GM18520 (cell line): ENCODE data around the gene GMCL2.
"Not testable (repeated sequence)": the region's sequence is repeated elsewhere in the genome, so short reads cannot be mapped to it uniquely, and the experiment has no call there.

Experiments used
- ATAC-seq: cut with Tn5 transposase; IDR thresholded peaks from one replicate; pipeline ENCODE4 v1.9.1; 2021; ENCODE audit not compliant: unreplicated experiment

GMCL2 gene

DNA sequence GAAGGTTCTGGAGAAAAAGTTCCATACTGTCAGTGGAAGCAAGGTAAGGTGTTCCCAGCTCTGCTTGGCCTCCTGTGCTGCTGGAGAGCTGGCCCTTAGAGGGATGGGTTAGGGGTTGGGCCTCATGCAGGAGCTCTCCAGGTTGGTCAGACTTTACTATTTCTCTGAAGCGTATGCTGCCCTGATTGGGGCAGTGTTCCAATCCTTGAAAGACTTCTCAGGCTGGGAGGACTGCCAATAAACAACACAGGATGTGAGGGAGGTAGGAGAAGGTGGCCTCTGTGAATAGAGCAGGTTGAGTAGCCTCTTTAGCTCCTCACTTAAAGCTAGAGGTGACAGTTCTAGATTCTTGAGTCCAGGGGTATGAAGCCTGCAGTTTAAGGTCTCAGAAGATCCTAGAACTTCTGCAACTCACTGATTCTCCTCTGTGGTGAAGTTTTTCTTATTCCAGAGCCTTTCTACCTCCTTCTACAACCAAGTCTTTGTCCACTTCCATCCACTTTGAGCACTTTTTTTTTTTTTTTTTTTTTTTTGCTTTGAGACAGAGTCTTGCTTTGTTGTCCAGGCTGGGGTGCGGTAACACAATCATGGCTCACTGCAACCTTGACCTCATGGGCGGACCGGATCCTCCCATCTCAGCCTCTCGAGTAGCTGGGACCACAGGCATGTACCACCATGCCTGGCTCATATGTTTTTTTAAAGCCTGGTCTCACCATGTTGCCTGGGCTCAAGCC is 20.2 kb upstream of the GMCL2 start:
- ATAC-seq = no peak

DNA sequence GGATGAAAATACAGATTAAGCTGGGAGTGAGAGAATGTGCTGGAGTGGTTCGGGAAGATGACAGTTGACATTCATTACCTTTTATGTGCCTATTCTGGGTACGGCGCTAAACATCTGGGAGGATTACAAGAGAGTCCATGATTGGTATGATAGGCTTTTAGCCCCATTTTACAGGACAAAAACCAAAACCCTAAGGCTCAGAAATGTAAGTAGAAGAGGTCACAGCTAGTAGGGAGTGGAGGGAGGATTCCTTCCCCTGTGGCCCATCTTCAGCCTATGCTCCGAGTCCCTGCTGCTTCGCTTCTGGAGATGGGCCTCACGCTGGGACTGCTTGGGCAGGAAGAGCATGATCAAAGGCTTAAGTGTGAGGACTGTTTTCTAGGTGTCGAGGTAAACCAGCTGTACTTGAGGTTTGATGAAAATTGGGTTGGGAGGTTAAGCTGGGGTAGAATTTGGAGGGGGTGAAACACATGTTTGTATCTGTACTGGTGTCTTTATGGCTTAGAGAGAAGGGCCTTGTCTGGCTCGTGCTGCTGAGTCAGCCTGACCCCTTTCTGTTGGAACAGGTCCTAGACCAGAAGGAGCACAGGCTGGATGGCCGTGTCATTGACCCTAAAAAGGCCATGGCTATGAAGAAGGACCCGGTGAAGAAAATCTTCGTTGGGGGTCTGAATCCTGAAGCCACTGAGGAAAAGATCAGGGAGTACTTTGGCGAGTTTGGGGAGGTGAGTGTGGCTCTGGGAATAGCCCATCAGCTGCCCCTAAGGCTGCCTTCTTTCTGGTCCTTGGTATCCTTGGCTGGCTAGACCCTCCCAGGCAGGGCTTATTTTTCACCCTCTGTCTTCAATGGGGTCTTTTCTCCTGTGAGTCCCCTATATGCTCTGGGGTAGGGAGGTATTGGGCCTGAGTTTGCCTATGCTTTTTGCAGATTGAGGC is 19.3 kb upstream of the GMCL2 start:
- ATAC-seq = no peak

DNA sequence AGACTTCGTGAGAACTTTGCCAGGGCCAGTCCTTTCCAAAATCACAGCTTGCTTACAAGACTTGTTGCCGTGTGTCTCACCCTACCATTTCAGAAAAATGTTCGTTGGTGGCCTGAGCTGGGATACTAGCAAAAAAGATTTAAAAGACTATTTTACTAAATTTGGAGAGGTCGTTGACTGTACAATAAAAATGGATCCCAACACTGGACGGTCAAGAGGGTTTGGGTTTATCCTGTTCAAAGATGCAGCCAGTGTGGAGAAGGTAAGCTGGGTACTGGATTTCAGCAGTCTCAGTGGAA is 18.5 kb upstream of the GMCL2 start:
- ATAC-seq = no peak

DNA sequence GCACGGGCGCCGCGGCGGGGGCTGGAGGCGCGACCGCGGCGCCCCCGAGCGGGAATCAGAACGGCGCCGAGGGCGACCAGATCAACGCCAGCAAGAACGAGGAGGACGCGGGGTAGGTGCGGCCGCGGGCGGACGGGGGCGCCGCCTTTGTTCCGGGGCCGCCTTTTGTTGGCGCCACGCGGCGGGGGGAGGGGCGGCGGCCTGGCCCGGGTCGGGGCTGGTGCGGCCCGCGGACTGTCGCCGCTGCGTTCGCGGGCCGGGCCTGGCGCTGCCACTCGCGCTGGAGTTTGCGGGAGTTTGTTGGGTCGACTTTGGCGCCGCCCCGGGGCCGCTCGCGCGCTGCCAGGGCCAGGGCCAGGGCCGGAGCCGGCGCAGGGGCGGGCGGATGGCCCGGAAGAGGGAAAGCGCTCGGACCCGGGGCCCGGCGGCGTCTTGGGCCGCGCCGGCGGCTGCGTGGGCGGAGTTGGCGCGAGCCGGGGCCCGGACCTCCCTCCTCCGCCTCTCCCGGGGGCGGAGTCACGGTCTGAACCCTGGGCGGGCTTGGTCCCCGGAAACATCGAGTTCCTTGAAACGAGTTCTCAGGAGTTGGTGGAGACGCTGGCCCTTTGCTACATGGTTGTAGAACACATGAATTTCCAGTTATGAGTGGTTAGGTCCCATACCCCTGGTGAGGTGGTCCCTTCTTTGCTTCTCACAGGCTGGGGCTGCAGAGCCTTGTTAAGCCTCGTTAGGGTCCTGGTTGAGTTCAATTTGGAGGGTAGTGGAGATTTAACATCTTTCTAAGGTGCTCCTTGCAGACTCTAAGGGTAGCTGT is 18.0 kb upstream of the GMCL2 start:
- ATAC-seq = peak; percentile 34

DNA sequence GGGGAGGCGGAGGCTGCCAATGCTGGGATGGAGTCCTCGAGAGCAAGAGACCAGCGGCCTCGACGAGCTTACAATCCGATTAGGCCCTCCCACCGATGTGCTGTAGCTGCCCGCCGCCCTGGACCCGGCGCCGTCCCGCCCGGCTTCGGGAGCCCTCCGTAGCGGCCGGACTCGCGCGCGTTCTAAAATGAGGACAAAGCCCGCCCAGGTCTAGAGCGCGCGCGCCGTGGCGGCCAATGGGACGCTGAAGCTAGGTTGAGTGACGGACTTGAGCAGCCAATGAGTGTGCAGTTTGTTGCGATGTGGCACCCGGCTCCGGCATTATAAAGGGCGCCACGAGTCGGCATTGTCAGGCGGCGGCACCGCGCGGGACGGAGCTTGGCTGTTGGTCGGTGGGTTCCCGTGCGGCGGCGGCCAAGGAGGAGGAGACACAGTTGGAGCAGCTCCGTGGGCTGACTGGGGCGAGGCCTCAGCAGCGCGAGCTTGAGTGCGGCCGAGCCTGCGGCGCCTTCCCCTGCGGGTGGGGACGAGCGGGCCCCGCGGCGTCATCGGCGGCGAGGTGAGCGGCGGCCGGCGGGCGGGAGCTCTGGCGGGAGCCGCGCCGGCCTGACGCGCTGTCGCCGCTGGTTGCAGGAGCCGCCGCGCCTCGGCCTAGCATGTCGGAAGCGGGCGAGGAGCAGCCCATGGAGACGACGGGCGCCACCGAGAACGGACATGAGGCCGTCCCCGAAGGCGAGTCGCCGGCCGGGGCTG is 17.2 kb upstream of the GMCL2 start, which contains the start of gene HNRNPAB:
Gene HNRNPAB (plus strand): TSS at position 352 of the 753 bp plus-strand sequence. CDS start 305 bp downstream, at position 657.
- peak; percentile 67 for ATAC-seq

DNA sequence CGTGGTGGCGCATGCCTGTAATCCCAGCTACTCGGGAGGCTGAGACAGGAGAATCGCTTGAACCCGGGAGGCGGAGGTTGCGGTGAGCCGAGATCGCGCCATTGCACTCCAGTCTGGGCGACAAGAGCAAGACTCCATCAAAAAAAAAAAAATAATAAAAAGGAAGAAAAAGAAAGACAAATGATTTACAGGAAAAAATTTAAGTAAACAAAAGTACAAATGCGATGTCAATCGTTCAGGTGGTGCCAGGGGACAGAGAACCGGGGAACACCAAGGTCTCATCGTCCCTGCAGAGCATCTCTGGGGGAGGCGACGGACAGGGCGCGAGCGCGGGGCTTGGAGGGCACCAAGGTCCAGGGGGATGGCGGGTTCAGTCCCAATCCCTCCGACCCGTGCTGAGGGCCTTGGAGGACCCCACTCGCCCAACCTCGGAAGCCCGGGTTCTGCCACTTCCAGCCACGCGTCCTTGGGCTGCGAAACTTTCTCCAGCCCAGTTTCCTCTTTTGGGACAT is 16.6 kb upstream of the GMCL2 start:
- no peak for ATAC-seq

DNA sequence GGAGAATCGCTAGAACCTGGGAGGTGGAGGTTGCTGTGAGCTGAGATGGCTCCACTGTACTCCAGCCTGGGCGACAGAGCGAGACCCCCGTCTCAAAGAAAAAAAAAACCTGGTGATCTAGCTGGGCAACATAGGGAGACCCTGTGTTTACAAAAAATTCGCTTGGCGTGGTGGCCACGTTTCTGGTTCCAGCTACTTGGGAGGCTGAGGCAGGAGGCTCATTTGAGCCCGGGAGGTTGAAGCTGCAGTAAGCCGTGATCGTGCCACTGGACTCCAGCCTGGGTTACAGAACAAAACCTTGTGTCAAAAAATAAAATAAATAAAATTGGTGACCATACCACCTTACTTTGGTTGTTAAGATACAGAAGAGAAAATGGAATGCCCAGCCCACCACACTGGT is 15.4 kb upstream of the GMCL2 start:
- no peak for ATAC-seq

DNA sequence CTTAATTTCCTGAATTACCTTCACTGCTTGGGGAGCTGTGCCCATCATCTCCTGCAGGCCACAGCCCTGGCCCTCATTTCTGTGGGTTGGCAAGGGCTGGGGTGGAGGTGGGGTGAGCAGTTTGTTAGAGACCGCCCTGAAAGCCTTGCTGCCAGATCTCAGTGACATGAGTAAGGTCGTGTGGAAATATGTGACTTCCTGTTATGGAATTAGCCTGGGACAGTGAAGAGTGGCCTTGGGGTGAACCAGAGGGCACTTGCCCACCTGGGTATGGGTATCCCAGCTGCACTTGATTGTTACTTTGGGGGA is 14.7 kb upstream of the GMCL2 start:
- ATAC-seq = no peak

DNA sequence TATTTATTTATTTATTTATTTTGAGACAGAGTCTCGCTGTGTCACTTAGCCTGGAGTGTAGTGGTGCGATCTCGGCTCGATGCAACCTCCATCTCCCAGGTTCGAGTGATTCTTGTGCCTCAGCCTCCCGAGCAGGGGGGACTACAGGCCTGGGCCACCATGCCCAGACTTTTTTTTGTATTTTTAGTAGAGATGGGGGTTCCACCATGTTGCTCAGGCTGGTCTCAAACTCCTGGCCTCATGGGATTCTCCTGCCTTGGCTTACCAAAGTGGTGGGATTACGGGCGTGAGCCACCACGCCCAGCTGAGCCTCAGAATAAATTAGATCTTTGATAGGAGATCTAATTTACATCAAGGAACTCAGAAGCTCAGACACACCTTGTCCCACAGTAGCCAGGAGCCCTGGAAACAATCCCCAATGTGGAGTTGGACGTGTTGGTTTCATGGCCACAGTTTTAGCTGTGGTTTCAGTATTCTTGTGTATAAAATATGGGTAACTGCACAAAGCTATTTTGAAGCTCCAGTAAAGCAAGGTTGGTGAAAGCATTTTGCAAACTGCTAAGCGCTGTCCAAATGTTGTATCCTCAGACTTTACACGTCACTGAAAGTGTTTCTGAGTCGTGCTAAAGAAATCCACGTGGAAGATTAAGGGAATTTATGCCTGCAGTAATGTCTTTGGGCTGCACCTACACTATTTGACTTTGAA is 14.2 kb upstream of the GMCL2 start:
- ATAC-seq = no peak

DNA sequence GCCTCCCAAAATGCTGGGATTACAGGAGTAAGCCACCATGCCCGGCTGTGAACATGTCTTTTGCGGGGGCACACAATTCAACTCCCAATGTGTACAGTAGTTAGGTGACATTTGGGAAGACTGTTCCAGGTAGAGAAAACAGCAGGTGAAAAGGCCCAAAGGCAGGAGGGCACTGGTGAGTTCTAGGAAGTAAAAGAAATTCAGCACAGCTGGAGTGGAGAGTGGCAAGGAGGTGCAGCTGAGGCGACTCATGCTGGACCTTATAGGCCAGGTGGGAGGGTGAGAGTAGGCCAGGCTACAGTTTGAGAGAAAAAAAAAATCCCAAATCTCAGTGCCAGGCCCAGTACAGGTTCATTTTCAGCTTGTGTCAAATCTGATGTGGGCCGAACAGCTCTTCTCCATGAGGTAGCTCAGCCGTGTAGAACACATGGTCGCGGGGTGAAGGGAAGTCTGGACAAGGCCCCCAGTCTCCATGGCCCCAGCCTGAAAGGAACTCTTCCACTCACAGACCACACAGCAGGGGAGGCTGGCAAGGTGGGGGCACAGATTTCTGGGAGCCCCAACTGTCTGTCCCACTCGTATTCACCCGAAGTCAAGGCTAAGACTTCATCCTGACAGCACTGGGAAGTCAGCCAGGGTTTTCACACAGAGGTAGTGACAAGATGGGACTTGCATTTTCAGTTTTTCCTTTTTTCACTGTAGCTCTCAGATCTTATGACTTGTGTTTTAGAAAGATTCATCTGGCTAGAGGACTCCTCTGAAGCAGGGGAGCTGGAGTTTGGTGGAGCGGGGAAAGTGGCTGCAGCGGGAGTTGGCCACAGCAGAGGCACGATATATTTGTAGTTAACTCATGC is 12.6 kb upstream of the GMCL2 start:
- no peak for ATAC-seq

DNA sequence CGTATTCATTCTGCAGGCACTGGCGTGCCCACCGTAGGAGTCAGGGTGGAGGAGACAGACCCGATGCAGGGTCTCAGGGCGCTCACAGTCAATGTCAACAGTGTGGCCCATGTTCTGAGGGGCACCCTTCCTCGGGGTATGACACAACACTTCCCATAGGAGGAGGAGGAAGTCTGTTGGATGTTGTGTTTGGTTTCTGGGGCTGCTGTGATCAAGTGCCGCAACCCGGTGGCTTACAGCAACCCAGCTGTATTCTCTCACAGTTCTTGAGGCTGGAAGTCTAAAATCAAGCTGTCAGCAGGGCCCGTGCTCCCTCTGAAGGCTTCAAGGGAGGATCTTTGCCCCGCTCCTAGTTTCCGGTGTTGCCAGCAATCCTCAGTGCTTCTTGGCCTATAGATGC is 11.5 kb upstream of the GMCL2 start:
- no peak for ATAC-seq

DNA sequence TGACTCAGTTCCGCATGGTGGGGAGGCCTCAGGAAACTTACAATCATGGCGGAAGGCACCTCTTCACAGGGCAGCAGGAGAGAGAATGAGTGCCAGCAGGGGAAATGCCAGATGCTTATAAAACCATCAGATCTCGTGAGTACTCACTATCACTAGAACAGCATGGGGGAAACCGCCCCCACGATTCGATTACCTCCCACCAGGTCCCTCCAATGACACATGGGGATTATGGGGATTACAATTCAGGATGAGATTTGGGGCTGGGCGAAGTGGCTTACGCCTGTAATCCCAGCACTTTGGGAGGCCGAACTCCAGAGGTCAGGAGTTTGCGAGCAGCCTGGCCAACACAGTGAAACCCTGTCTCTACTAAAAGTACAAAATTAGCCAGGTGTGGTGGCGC is 11.0 kb upstream of the GMCL2 start:
- not testable (repeated sequence) for ATAC-seq

DNA sequence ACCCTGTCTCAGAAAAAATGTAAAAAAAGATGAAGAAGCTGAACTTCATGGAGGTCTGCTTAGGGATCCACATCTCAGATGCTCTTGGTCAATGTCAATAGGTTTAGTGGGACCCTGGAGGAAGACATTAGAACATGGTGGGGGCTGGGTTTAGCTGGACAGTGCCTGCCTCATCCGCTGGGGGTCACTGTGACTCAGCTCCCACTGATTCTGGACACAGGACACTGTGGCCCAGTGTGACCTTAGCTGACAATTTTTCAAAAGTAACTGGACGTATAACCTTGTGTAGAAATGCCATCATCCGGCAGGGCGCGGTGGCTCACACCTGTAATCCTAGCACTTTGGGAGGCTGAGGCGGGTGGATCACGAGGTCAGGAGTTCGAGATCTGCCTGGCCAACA is 9.8 kb upstream of the GMCL2 start:
- no peak for ATAC-seq

DNA sequence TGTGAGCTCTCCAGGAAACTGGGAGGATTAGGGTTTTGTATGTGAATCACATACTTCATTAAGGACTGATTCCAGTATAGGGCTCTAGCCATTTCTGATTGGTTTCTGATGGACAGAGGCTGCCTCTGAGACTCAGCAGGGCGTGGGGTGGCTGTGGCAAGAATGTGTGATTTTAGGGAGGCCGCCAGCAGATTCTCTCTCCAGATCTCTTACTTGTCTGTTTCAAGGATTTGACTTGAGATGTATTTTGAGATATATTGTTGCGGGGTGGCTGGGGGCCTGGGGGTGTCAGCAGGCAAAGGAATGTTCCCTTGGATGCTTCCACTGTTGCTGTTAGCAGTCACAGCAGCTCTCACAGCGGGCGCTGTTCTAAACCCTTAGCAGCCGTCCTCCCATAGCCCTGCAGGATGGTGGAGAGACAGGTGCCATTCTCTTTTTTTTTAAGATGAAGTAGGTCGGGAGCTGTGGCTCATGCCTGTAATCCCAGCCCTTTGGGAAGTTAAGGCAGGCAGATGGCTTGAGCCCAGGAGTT is 9.2 kb upstream of the GMCL2 start:
- ATAC-seq = no peak

DNA sequence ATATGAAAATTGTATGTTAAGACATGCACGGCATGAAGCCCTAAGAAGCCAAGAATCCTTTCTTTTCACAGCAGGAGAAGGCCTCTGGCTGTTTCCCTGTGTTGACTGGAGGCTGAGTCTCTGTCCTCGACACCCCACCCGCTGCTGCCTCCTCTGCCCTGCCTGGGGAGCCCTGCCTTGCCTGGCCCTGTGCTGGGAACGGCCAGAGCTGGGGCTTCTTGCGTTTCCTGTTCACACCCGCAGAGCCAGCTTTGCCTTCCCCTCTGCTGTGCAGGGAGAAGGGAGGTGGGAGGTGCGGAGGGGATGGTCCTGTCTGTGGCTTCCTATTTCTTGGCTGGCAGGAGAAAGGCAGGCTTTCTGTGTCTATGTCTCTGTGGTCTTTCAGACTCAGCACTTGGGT is 6.9 kb upstream of the GMCL2 start:
- no peak for ATAC-seq

DNA sequence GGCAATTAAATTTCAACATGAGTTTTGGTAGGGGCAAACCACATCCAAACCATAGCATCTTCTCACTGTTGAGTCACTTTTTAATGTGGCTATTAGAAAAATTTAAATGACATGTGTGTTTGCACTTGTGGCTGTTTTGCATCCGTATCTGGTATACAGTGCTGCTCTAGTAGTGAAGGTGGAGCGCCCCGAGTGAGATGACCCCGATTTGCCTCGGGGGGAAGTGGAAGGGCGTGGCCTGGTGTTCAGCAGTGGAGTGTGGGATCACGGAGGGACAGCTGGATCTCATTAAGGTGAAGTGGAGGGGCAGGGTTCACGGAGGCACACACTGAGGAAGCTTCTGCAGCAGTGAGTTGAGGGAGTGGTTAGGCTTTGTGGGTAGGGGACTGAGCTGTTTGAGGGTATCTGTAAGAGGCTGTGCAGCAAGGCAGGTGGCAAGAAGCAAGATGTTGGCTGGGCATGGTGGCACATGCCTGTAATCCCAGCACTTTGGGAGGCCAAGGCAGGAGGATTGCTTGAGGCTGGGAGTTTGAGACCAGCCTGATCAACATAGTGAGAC is 6.2 kb upstream of the GMCL2 start:
- no peak for ATAC-seq

DNA sequence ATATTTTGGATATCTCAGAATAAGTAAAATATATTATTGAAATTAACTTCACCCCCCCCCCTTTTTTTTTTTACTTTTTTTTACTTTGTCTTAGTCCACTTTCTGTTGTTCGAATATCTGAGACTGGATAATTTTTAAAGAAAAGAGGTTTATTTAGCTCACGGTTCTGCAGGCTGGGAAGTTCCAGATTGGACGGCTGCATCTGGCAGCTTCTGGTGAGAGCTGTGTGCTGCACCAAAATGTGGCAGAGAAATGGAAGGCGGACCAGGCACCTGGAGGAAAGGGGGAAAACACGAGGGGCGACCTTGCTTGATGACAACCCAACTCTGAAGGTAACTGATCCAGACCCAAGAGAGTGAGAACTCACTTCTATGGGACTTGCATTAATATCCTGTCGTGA is 5.6 kb upstream of the GMCL2 start:
- no peak for ATAC-seq

DNA sequence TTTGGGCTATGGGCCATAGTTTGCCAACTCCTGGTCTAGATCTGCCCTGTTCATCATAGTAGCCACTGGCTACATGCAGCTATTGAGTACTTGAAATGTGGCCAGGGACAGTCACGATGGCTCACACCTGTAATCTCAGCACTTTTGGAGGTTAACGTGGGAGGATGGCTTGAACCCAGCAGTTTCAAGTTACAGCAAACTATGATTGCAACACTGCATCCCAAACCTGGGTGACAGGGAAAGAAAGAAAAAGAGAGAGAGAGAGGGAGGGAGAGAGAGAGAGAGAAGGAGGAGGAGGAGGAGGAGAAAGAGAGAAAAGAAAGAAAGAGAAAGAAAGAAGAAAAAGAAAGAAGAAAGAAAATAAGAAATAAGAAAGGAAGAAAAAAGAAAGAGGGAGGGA is 5.1 kb upstream of the GMCL2 start:
- ATAC-seq = no peak

DNA sequence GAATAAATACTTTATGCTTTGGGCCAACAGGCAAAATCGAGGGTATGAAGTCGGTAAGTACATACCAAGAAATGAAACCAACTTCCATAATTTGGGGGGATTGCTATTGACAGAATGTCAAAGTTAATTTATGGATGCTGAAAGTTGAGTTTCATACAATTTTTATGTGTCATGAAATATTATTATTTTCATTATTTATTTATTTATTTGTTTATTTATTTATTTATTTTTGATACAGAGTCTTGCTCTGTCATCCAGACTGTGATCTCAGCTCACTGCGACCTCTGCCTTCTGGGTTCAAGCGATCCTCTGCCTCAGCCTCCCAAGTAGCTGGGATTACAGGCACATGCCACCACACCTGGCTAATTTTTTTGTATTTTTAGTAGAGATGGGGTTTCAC is 4.5 kb upstream of the GMCL2 start:
- no peak for ATAC-seq
